OCI-LY3 (cell line): Measurements from ENCODE around the gene ARMC3.

Experiments used
- H2AFZ ChIP-seq: fragments of 200-600, 300-600 bp; shearing (Covaris generic); 2 replicates; pipeline ENCODE4 v1.6.0; 2014; ENCODE audit warnings: antibody characterized with exemption, low read depth, low read length
- H3K27ac ChIP-seq: fragments of 200-600, 300-600 bp; sonication (generic); 2 replicates; pipeline ENCODE4 v1.5.1; 2014; ENCODE audit warnings: mild to moderate bottlenecking, low read length, moderate library complexity, mixed read lengths
- H3K27me3 ChIP-seq: fragments of 200-600, 300-600 bp; sonication (generic); 2 replicates; pipeline ENCODE4 v1.6.1; 2014; ENCODE audit warnings: low read depth, low read length, mixed read lengths
- H3K36me3 ChIP-seq: fragments of 200-600, 300-600 bp; sonication (generic); replicated peaks from 2 replicates; pipeline ENCODE3; 2014; ENCODE audit warnings: low read depth, low read length, mixed read lengths
- H3K4me1 ChIP-seq: fragments of 300-600, 200-600 bp; sonication (generic); 2 replicates; pipeline ENCODE4 v1.6.1; 2014; ENCODE audit warnings: low read length, mixed read lengths
- H3K4me2 ChIP-seq: fragments of 200-600, 300-600 bp; sonication (generic); 2 replicates; pipeline ENCODE4 v1.6.1; 2014; ENCODE audit warnings: low read length, mixed read lengths
- H3K4me3 ChIP-seq: fragments of 300-600, 200-600 bp; sonication (generic); 2 replicates; pipeline ENCODE4 v1.5.1; 2014; ENCODE audit warnings: antibody characterized with exemption, mild to moderate bottlenecking, low read length, moderate library complexity
- H3K79me2 ChIP-seq: fragments of 300-600, 200-600 bp; shearing (Covaris generic); 2 replicates; pipeline ENCODE4 v1.6.1; 2014; ENCODE audit warnings: mild to moderate bottlenecking, low read length, mixed read lengths
- H3K9ac ChIP-seq: fragments of 300-600, 200-600 bp; shearing (Covaris generic); 2 replicates; pipeline ENCODE4 v1.6.0; 2014; ENCODE audit warnings: mild to moderate bottlenecking, low read length, moderate library complexity
- H3K9me3 ChIP-seq: fragments of 200-600, 300-600 bp; shearing (Covaris generic); 2 replicates; pipeline ENCODE4 v1.6.1; 2014; ENCODE audit warnings: low read length, mixed read lengths; ENCODE audit not compliant: insufficient read depth
- H4K20me1 ChIP-seq: fragments of 200-600, 300-600 bp; sonication (generic); 2 replicates; pipeline ENCODE4 v1.6.1; 2016; ENCODE audit warnings: low read length, mixed read lengths; ENCODE audit not compliant: insufficient read depth
- EZH2phosphoT487 ChIP-seq: fragments of 200-600 bp; shearing (Covaris generic); IDR thresholded peaks from 2 replicates; pipeline ENCODE4 v1.6.1; 2018; ENCODE audit warnings: antibody characterized with exemption, mixed run types, low read depth
- TF ChIP-seq, protein P1 (sequence below): fragments of 200-600, 300-600 bp; sonication (generic); IDR thresholded peaks from 2 replicates; pipeline ENCODE4 v1.5.1; 2014; ENCODE audit warnings: antibody characterized with exemption, low read length, low read depth

The ARMC3 gene

DNA sequence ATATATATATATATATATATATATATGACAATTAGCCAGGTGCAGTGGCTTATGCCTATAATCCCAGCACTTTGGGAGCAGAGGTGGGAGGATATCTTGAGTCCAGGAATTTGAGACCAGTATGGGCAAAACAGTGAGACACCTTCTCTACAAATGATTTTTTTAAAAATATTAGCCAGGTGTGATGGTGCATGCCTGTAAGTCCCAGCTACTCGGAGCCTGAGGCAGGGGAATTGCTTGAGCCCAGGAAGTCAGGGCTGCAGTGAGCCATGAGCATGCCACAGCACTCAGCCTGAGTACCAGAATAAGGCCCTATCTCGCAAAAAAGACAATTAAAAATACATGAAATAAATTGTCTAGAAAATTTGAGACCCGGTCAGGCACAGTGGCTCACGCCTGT is 120.3 kb downstream of the ARMC3 start:
- Histone ChIP-seq H3K9ac (no peak overlapping the region), H2AFZ (no peak overlapping the region), H3K79me2 (no peaks in the 10 kb centered on the region), H3K27me3 (no peaks in the 10 kb centered on the region), H3K4me2 (no peak overlapping the region), H3K36me3 (no peaks in the 10 kb centered on the region), H4K20me1 (no peaks in the 10 kb centered on the region), H3K9me3 (no peaks in the 10 kb centered on the region), H3K27ac (no peak overlapping the region), H3K4me1 (no peaks in the 10 kb centered on the region), H3K4me3 (no peak overlapping the region)
- TF ChIP-seq, protein P1, sequence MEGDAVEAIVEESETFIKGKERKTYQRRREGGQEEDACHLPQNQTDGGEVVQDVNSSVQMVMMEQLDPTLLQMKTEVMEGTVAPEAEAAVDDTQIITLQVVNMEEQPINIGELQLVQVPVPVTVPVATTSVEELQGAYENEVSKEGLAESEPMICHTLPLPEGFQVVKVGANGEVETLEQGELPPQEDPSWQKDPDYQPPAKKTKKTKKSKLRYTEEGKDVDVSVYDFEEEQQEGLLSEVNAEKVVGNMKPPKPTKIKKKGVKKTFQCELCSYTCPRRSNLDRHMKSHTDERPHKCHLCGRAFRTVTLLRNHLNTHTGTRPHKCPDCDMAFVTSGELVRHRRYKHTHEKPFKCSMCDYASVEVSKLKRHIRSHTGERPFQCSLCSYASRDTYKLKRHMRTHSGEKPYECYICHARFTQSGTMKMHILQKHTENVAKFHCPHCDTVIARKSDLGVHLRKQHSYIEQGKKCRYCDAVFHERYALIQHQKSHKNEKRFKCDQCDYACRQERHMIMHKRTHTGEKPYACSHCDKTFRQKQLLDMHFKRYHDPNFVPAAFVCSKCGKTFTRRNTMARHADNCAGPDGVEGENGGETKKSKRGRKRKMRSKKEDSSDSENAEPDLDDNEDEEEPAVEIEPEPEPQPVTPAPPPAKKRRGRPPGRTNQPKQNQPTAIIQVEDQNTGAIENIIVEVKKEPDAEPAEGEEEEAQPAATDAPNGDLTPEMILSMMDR = no peak
- TF ChIP-seq EZH2phosphoT487 = no peak

DNA sequence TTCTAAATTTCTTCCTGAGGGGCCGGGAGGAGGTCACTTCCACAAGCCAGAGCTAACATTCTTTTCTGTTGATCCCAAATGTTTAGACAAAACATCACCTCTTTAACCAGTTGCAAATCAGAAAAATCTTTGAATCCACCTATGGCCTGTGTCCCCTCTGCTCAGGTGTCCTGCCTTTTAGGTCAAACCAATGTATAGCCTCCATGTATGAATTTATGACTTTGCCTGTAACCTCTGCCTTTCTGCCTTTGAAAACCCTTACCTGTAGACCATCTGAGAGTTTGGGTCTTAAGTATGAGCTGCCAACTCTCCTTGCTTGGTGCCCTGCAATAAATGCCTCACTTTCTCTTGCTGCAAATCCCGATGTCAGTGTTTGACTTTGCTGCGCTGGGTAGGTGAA is 123.4 kb downstream of the ARMC3 start:
- no peaks in the 10 kb centered on the region for H3K79me2 ChIP-seq
- H3K27ac ChIP-seq = no peak overlapping the region
- no peaks in the 10 kb centered on the region for H3K9me3 ChIP-seq
- no peaks in the 10 kb centered on the region for H4K20me1 ChIP-seq
- no peak for TF ChIP-seq EZH2phosphoT487
- TF ChIP-seq, protein P1 = no peak
- no peak overlapping the region for H3K9ac ChIP-seq
- H3K4me2 ChIP-seq = no peak overlapping the region
- no peak overlapping the region for H2AFZ ChIP-seq
- H3K4me1 ChIP-seq = no peaks in the 10 kb centered on the region
- H3K4me3 ChIP-seq = no peak overlapping the region
- H3K27me3 ChIP-seq = no peaks in the 10 kb centered on the region
- H3K36me3 ChIP-seq = no peaks in the 10 kb centered on the region

GRCh38 chr10:23051855-23052331 is 124.0 kb downstream of the ARMC3 start:
- H3K4me3 ChIP-seq = no peak overlapping the region
- H3K9me3 ChIP-seq = no peaks in the 10 kb centered on the region
- TF ChIP-seq, protein P1 = no peak
- no peak for TF ChIP-seq EZH2phosphoT487
- H3K27ac ChIP-seq = no peak overlapping the region
- no peaks in the 10 kb centered on the region for H3K4me1 ChIP-seq
- no peak overlapping the region for H3K9ac ChIP-seq
- H3K79me2 ChIP-seq = no peaks in the 10 kb centered on the region
- no peaks in the 10 kb centered on the region for H4K20me1 ChIP-seq
- H2AFZ ChIP-seq = no peak overlapping the region
- no peaks in the 10 kb centered on the region for H3K27me3 ChIP-seq
- H3K4me2 ChIP-seq = no peak overlapping the region
- H3K36me3 ChIP-seq = no peaks in the 10 kb centered on the region

- Histone ChIP-seq H3K27ac (no peak overlapping the region), H3K4me2 (no peak overlapping the region), H3K79me2 (no peaks in the 10 kb centered on the region)
Observed at GRCh38 chr10:23053036-23053435, 125.2 kb downstream of the ARMC3 start.

More at GRCh38 chr10:23053036-23053435, 125.2 kb downstream of the ARMC3 start:
- no peaks in the 10 kb centered on the region for H3K36me3 ChIP-seq
- H4K20me1 ChIP-seq = no peaks in the 10 kb centered on the region
- no peak for TF ChIP-seq EZH2phosphoT487
- TF ChIP-seq, protein P1 = no peak
- H3K4me1 ChIP-seq = no peaks in the 10 kb centered on the region
- H3K9ac ChIP-seq = no peak overlapping the region
- H3K4me3 ChIP-seq = no peak overlapping the region
- H3K27me3 ChIP-seq = no peaks in the 10 kb centered on the region
- no peaks in the 10 kb centered on the region for H3K9me3 ChIP-seq
- no peak overlapping the region for H2AFZ ChIP-seq
